GM23248 (cell line): ENCODE results near the gene GIMD1.

Experiments used
- EZH2 ChIP-seq: fragments of 200-600 bp; sonication (generic); IDR thresholded peaks from 2 replicates; pipeline ENCODE4 v1.6.1; 2018; ENCODE audit warnings: antibody characterized with exemption, mild to moderate bottlenecking; ENCODE audit not compliant: insufficient read depth, poor library complexity, severe bottlenecking
- EZH2phosphoT487 ChIP-seq: fragments of 200-600 bp; sonication (generic); IDR thresholded peaks from 2 replicates; pipeline ENCODE4 v1.6.1; 2018; ENCODE audit warnings: antibody characterized with exemption, moderate library complexity, mild to moderate bottlenecking, low read depth; ENCODE audit not compliant: insufficient read depth

GRCh38 chr4:106371161-106371560 is 2.6 kb upstream of the GIMD1 start:
- TF ChIP-seq EZH2 (no peak), EZH2phosphoT487 (no peak)
